GM13976 (cell line): ENCODE results near the gene SH2D6.

Experiments
- DNase-seq: peaks from one replicate; pipeline ENCODE4 v3.0.0; 2012; ENCODE audit warnings: low spot score
- in situ Hi-C: fragments of 300-500 bp; cut with MboI; formaldehyde crosslinking; loops from one replicate; pipeline ENCODE4 v1.12.0; 2022; ENCODE audit warnings: low sequenced_read_pairs, mixed read lengths, inconsistent platforms; ENCODE audit not compliant: unreplicated experiment
- TF ChIP-seq, protein P1 (sequence below): IDR thresholded peaks from 2 replicates; pipeline ENCODE4 v1.5.1; 2012; ENCODE audit warnings: borderline replicate concordance, mild to moderate bottlenecking; ENCODE audit not compliant: insufficient read depth; ENCODE audit errors: extremely low read depth, missing control alignments, control extremely low read depth

The SH2D6 gene

DNA sequence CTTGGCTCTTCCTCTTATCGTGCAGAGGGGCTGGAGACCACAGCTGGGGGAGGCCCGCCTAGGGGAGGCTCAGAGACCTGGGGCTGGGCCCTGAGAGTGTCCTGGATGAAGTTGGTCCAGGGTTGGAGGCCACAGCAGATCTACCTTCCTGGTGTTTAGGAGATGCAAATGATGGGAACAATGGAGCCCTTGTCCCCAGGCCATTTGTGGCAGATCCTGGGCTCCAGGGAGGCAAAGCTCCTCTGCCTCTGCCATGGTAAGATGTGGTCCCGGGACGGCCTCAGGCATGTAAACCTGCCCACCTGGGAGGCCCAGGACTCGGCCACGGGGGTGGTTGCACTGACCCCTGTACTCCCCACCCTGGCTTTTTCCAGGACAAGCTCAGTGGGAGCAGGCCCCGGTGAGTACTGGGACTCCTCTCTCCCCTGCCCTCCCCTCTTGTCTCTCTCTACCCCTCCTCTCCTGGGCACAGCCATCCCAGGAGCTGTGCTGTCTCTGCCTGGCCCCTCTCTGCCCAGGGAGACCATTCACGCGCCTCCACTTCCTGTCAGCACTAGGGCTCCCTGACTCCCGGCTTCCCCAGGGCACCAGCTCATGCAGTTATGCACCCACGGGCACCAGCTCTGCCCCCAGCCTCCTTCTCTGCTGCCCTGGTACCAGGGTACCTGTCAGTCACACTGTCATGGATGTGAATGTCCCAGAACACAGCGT, 10.9 kb downstream of the SH2D6 start:
- TF ChIP-seq, protein P1, sequence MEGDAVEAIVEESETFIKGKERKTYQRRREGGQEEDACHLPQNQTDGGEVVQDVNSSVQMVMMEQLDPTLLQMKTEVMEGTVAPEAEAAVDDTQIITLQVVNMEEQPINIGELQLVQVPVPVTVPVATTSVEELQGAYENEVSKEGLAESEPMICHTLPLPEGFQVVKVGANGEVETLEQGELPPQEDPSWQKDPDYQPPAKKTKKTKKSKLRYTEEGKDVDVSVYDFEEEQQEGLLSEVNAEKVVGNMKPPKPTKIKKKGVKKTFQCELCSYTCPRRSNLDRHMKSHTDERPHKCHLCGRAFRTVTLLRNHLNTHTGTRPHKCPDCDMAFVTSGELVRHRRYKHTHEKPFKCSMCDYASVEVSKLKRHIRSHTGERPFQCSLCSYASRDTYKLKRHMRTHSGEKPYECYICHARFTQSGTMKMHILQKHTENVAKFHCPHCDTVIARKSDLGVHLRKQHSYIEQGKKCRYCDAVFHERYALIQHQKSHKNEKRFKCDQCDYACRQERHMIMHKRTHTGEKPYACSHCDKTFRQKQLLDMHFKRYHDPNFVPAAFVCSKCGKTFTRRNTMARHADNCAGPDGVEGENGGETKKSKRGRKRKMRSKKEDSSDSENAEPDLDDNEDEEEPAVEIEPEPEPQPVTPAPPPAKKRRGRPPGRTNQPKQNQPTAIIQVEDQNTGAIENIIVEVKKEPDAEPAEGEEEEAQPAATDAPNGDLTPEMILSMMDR, result no peak
- DNase-seq, result no peak
- in situ Hi-C loops, result no loop called here

DNA sequence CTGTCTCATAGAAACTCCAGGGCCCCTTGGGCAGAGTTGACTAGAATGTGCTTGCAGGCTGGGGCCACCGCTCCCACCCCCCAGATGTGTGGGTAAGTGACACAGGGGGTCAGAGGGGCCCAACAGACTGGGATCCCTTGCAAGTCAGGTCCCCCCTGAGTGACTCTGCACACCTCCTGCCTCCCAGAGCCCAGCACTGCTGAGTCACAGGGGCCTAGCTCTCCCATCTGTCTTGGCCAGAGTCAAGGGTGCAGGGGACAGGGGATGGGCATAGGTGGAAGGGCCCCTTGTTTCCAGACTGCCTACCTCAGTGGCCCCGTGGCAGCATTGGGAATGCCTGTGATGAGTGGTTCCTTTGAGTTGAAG, 11.4 kb downstream of the SH2D6 start:
- in situ Hi-C loops, result no loop called here
- no peak for DNase-seq
- TF ChIP-seq, protein P1, result no peak

DNA sequence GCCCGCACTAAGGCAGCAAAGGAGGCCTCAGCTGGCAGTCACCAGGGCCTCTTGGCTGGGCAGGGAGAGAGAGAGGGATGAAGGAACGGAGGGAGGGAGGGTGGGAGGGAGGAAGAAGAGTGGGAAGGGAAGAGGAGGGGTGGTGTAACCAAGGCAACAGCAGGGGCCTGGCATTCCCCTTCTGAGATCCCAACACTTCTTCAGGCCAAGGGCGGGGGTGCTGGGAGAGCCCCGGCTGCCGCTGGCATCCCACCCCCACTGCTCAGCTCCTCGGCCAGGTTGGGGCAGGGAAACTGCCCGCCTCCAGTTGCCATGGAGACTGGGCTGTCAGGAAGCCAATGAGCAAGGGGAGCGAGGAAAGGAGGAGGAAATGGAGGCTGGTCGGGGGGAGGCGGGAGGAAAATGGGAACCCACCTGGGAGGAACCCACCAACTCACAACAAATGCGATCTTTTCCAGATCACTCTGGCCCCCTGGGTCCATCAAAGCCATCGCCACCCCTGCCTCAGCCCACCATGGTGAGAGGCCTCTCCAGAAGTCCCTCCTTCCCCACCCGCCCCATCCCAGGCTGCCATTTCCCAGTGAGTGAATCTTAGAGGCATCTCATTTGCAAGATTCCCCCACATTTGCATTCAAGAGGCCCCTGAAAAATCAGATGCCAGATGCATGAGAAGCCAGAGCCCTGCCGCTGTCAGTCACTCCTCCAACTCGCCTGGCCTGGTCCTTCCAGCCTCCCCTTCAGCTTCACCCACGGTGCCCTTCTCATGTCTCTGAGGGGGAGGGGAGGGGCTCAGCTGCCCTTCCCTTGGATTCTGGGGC, 12.4 kb downstream of the SH2D6 start:
- DNase-seq, result no peak
- in situ Hi-C loops, result no loop called here
- TF ChIP-seq, protein P1, result no peak

DNA sequence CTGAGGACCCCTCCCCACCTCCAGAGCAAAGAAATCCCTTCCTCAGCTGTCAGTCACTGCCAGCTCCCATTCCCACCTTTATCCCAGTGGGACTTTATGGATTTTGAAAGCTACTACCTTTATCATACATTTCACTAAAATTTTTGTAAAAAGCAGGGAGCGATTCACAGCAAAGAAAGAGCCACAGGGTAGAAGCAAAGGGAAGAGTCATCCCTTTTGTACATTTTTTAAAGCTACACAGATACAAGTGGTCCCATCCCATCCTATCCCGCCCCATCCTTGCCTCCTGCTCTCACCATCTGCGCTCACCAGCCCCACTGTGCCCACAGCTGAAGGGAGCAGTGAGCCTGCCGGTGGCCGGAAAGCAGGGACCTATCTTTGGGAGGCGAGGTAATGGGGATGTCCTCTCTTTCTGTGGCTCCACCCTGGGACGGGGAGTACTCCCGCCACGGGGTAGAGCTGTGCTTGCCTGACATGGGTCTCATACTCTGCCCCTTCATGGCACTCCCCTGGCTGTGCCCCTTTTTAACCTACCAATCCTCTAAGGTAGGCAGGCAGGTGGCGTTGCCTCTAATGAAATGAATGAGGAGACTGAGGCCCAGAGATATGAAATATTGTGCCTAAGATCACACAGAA, 13.2 kb downstream of the SH2D6 start:
- DNase-seq, result no peak
- in situ Hi-C loops, result no loop called here
- TF ChIP-seq, protein P1, result no peak

DNA sequence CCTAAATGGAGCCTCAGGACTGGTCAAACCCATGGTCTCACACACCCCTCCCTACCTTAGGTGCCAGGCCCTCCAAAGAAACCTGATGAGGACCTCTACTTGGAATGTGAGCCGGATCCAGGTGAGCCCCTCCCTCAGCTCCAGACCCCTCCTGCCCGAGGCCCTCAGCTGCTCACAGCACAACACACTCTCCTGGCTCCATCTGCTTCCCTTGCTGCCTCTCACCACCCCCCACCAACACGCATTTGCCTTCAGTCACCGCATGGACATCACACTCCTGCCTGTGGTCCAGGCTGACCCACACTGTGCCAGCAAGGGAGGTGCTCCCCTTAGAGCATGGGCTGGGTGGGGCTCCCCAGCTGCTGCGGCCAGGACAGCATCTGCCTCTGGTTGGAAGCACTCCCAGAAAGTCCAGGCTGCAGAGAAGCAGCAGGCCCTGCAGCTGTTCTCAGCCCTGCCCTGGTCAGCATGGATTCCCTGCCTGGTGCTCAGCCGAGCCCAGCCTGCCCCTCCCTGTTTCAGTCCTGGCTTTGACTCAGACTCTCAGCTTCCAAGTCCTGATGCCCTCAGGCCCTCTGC, 15.1 kb downstream of the SH2D6 start:
- TF ChIP-seq, protein P1, result no peak
- in situ Hi-C loops, result no loop called here
- DNase-seq, result no peak

DNA sequence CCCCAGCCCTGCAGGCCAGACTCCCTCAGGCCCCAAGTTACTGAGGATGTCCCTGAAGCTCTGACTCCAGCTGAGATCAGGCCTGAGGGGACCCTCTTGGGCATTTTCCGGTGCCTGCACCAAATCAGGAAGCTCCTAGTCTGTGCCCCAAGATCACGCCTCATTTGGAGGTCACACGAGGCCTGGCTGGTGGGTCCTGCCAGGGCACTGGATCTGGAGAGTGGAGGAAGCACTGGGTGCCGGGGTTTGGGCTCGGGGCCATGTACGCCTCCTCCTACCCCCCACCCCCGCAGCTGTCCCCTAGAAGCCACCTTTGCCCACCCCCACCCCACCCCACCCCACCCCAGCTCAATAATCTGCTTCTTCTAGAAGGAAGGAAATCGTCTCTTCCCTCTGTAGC, 16.2 kb downstream of the SH2D6 start:
- DNase-seq, result no peak
- TF ChIP-seq, protein P1, result no peak
- in situ Hi-C loops, result no loop called here
